GM19351 (cell line): Measurements from ENCODE around the gene ABCG1.

ENCODE experiments used
- ATAC-seq: cut with Tn5 transposase; IDR thresholded peaks from one replicate; pipeline ENCODE4 v1.9.1; 2021; ENCODE audit warnings: mild to moderate bottlenecking, moderate library complexity; ENCODE audit not compliant: unreplicated experiment

Gene ABCG1

GRCh38 chr21:42302076-42302650 is 83.2 kb downstream of the ABCG1 start:
- no peak for ATAC-seq

DNA sequence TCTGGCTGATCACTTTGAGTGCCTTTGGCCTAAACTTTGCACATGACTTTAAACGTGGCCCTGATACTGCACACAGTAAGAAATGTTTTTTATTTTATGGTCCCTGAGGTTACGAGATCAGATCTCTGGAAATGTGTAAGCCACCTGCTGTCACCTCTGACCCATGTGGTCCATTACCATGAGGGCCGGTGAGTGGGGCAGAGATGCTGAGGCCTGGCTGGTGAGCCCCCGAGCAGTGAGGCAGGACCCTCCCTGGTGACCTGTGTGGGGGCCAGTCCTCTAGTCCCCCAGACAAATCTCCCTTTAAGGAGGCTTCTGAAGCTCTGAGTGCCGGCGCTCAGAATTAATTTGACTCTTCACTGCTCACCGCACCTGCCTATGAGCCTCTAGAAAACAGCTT is 83.9 kb downstream of the ABCG1 start:
- no peak for ATAC-seq

DNA sequence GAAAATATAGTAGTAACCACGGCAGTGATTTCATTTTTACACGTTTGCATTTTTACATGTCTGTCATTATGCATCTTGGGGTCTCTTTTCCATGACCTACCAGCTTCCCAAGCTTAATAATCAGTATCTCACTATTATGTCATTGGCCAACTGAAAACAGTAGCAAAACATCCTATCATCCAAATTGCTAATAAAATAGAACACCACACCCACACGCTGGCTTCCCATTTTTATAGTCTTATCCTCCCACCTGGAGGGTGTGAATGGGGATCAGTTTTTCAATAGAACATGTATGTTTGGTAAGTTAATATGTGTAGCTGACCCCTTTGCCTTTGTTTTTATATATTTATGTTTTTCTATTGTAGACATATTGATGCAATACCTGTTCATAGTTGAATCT is 84.5 kb downstream of the ABCG1 start:
- no peak for ATAC-seq

GRCh38 chr21:42304556-42305454 is 85.9 kb downstream of the ABCG1 start:
- ATAC-seq, result no peak

GRCh38 chr21:42305707-42306147 is 86.8 kb downstream of the ABCG1 start:
- ATAC-seq, result no peak

DNA sequence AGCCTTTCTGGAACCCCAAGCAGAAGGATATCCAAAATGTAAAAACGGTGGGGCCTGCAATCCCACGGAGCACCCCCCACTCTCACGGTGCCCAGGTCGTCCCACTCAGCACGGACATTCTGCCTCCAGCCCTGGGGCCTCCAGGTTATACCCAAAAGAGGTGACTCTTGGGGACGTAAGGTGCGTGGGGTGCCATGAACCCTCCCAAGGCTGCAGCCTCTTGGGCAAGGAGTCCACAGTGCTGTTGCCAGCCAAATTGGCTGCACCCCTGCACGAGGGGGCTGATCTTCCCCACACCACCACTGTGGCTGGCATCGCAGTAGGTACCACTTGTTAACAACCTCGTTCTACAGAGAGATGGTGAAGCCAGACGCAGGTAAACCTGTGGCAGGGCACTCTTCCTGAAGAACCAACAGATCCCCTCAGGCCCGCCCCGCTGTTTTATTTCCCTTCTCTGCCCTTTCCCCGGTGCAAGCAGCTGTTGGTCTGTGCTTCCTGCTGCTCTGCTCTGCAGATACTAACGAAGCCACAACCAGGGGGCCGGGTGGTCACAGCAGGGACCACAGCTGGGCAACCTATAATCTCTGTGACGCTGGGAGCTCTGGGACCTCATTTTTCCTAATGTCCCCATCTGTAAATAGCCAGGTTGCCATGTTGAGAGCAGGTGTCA is 87.6 kb downstream of the ABCG1 start:
- ATAC-seq, result no peak

GRCh38 chr21:42307106-42307505 is 88.2 kb downstream of the ABCG1 start:
- ATAC-seq, result no peak

DNA sequence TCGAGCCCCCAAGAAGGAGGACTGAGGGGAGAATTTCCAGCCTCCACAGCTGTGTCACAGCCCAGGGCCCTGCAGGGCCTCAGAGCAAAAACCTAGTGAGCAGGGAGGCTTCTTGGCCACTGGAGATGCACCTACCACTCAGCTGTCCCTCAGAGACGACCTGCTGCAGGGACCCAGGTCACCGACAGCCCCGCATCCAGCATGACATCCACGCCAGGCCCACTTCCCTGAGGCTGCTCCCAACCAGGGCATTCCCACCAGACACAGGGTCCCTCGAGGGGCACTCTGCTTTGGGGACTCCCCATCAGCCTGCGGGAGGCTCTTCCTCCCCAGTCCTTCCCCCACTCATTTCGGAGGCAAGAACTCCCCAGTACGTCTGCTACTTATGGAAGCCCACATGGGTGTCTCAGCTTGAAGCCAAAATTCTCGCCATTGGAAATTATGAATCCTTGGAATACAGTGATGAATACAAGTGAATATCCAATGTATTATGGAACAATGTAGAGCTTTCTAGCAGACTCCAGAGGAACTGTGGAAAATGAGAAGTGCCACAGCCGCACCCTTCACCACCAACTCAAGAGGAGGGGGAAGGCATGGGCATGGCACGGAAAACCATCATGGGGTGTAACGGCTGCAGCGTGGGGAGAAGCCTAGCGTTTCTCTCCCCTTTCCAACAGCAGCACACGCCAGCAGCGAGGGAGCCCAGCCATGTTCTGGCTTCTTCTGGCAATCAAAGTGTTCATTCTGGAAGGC is 89.4 kb downstream of the ABCG1 start:
- no peak for ATAC-seq

DNA sequence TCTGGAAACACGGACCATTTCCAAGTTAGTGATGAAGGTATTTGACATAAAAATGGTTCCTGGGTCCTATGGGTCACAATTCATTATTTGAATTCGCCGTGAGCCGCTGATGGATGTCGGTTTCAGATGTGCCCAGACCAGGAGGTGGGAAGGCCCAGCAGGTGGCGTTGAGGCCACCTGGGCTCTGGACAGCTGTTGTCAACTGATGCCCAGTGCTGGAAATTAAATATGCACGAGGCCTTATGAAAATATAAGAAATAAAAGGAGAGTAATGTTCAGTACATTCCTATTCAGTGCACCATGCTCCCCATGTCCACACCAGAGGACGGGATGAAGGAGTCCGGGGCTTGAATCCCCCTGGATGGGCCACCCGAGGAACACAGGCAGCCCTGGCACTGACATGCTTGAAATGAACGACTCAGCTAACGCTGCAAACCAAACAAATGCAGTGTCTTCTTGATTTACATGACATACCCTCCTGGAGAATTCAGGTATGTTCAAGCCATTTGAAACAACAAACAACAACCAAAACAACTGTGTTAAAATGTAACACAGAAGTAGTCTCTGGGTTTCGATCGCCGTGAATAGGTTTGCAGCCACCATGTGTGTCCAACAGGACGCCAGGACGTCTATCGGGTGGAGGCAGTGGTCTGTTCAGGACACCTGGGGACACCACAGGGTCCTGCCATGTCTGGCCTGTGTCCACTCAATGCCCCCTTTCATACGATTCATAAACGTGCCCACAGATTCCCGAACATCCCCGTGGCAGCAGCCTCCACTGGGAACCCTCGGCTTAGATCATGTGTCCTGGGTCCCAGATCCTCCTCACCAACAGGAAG is 90.2 kb downstream of the ABCG1 start:
- ATAC-seq, result no peak

DNA sequence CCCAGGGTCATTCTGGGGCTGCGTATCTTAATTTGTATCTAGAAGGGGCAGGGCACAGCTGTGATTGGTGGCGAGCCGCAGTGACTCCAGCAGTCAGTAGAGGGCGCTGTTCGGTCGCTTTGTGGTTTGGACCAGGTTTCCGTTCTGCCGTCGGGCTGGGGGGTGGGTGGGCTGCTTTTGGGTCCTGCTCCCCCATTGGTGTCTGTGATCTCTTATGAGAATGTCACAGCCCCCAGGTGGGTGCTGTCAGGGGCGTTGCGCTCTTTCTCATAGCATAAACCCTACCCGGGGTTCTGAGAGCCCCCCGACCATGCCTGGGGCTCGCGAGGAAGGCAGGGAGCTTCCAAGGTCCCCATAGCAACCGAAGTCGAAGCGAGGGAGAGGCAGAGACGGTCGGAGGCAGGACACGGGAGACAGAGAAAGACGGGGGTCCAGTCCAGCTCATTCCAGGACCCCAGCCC is 90.8 kb downstream of the ABCG1 start:
- no peak for ATAC-seq

DNA sequence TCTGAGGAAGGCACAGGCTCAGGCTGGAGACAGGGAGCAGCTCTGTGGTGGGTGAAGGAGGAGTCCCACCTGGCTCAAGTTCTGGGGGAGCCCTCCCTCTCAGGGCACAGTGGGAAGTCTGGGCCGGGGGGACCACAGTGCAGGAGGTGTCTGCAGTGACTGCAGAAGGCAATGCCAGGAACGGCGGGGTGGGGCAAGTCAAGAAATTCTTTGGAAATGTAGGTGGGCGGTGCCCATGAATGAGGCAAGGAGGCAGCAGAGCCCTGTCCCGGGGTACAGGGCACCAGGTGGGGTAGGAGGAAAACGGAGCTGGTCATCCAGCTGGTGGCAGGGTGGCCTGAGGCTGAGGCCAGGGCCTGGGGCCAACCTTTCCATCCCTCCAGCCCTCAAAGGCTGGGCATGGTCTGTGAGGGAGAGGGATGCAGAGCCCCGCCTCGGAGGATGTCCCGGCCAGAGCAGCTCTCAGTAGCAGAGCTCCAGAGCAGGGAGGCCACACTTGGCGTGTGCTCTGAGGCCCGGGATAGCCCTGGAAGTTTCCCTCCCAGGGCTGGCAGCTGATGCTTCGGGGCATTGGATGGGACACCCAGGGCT is 91.6 kb downstream of the ABCG1 start:
- ATAC-seq, result no peak

DNA sequence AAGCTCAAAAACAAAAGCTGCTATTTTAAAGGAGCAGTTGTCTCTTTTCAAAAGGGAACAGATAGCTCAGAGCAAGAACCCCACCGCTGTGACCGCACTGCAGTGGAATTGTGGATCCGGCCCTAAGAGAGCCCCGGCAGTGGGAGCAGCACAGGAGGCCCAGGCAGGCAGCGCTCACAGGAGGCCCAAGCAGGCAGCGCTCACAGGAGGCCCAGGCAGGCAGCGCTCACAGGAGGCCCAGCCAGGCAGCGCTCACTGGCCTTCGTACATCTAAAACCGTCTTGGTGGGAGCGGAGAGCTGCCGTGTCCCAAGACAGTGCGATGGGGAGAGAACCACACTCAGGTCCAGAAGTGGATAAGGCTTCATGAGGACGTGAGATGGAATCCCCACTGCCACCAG is 92.2 kb downstream of the ABCG1 start:
- no peak for ATAC-seq

DNA sequence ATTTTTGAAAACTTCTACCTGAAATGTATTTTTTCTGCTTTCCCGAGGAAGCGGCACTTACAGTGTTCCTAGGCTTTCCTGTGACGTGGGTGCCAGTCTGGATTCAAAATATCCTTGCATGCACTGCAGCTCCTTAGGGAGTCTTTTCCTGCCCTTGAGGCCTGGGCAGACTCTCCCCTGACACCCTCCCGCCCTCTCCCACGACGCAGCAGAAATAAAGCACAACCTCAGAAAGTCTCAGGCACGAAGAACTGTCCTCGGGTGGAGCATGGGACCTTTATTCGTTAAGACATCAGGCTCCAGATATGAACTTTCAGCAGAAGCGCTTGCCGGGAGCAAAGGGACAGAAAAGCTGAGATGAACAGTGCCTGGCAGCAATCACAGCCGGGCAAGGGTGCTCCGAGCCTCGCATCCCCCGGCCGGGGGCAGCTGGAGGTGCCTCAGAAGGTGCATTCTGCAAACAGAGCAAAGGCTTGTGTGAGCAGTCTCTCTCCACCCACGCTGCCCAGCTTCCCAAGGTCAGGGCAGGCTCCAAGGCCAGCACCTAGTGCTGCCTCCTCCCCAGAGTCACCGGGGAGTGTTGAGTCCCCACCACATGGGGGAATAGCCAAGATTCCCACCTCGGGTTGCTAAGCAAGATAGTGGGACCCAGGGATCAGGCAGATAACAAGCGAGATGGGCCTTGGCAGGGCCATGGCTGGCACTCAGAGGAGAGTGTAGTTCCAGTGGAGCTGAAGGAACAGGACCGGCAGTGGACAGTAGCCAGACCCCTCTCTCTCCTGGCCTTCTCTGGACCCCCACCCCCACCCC is 93.1 kb downstream of the ABCG1 start:
- ATAC-seq, result no peak

DNA sequence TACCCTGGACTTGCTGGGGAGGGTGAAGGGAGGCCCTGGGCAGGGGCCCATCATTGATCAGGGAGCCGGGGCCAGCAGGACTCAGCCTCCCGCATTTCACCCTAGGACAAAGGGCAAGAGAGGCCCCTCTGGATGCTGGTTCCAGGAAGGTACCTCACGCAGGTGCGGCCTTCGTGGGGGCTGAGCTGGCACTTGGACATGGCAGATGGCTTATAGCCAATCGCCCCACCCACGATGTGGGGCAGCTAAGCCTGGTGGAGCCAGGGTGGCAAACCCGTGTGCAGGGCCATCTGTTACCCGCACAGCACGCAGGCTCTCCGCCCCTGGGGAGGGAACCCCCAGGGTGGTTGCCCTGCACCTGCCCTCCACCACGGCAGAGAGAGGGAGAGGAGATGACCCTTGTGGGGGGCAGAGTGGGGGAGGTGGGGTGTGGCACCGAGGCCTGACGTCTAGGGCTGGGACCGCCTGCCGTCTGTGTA is 93.7 kb downstream of the ABCG1 start:
- ATAC-seq, result no peak

- ATAC-seq, result no peak
Measured at GRCh38 chr21:42313501-42313969, 94.6 kb downstream of the ABCG1 start.

- ATAC-seq, result no peak
Measured at GRCh38 chr21:42314616-42315295, 95.8 kb downstream of the ABCG1 start.

GRCh38 chr21:42315296-42315891 is 96.5 kb downstream of the ABCG1 start, which contains the start of gene TFF3:
Gene TFF3 (minus strand): TSS chr21:42315409. CDS start chr21:42315374, 35 bp downstream.
- no peak for ATAC-seq

DNA sequence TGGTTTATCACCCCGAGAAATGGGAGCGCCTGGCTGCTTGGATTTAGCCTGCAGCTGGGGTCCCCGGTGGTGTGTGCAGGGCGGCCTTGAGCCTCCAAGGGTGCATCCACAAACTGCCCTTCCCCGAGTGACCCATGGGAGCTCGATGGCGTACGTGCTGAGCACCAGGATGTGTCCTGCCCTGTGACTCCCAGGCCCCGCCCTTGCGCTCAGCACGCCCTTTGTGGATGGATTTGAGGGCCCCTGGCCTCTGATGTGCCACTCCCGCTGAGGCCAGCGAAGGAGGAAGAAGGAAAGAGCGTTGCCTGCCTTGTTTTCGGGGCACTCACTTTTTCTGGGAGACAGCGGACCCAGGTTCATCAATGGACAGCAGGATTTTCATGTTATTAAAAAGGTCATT is 98.0 kb downstream of the ABCG1 start:
- ATAC-seq, result no peak
